ENCODE measurements around the gene LRRC34. TPM values are rescaled to one million over a fixed set of nuclear protein-coding genes. Genes with fewer than 3 reads are reported as not detected.

The LRRC34 gene
- total RNA-seq, 2 donors from 2014 or later, result 3.4 TPM; not detected in 1

DNA sequence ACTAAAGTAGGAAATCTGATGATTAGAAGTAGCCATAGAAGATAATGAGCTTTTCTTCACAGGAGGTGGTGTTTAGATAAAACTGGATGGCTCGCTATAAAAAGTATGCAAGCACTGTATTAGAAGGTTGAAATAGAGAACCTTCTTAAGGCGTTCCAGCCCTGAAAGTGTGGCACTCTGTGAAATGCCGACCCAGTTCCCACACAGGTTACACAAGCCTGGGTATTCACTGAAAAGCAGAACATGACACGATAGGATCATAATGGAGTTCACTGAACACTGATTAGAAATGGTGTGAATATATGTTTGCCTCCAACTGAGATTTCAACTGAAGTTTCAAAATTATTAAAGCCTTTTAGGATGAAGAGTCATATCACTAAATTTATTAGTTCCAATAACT lies 15.0 kb upstream of the LRRC34 start:
- Histone ChIP-seq H3K9me3 (no peaks in the 10 kb centered on the region), H3K27ac (no peak overlapping the region), H3K4me1 (no peaks in the 10 kb centered on the region), H3K4me3 (no peak overlapping the region), H3K36me3 (replicated peaks in 1 of 2; ENCODE audit: insufficient read depth in 1 of 2, low read depth in 2 of 2) (no peaks in the 10 kb centered on the region), H3K27me3 (no peaks in the 10 kb centered on the region)
- WGBS, 2 donors, result 83 to 85% methylated on average over 4 of the region's 4 CpGs
- no peak for ATAC-seq
- intact Hi-C loops (cut with DNase I), result no loop called here
- no peak for TF ChIP-seq POLR2A (IDR thresholded peaks at IDR 0.05)
- no peak for DNase-seq

- ATAC-seq (no peak), DNase-seq (no peak)
- intact Hi-C loops (cut with DNase I), result no loop called here
- 77 to 78% methylated on average over 3 of the region's 3 CpGs for WGBS, 2 donors
- Histone ChIP-seq H3K4me3 (no peak overlapping the region), H3K9me3 (no peaks in the 10 kb centered on the region), H3K4me1 (no peaks in the 10 kb centered on the region), H3K27me3 (no peaks in the 10 kb centered on the region), H3K36me3 (replicated peaks in 1 of 2; ENCODE audit: insufficient read depth in 1 of 2, low read depth in 2 of 2) (no peaks in the 10 kb centered on the region), H3K27ac (no peak overlapping the region)
- TF ChIP-seq POLR2A (IDR thresholded peaks at IDR 0.05), result no peak
- TF ChIP-seq CTCF (IDR thresholded peaks at IDR 0.05), result no peak
Measured at GRCh38 chr3:169825316-169825715, 12.6 kb upstream of the LRRC34 start.

DNA sequence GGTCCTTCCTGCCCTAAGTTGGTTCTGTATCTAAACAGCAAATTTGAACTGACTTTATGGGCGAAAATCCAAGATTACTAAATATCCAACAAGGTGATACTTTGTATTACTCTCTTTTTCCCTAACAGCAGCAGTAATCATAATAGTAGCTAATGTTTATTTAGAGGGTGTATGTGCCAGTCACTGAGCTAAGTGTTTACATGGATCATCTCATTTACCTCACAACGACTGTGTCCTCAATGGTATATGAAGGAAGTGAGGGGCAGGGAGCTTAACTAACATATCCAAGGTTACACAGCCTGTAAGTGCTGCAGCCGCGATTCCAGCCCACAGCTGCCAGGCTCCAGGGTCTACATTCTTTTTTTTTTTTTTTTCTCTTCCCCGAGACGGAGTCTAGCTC lies 10.3 kb upstream of the LRRC34 start:
- Histone ChIP-seq H3K4me3 (no peak overlapping the region), H3K9me3 (no peaks in the 10 kb centered on the region), H3K27ac (no peak overlapping the region), H3K27me3 (no peaks in the 10 kb centered on the region), H3K4me1 (no peaks in the 10 kb centered on the region), H3K36me3 (replicated peaks in 1 of 2; ENCODE audit: insufficient read depth in 1 of 2, low read depth in 2 of 2) (no peaks in the 10 kb centered on the region)
- 43 to 44% methylated on average over 6 of the region's 6 CpGs for WGBS, 2 donors
- intact Hi-C loops (cut with DNase I), result no loop called here
- TF ChIP-seq POLR2A (IDR thresholded peaks at IDR 0.05) (no peak), CTCF (IDR thresholded peaks at IDR 0.05) (no peak)
- ATAC-seq, result no peak
- DNase-seq, result no peak

DNA sequence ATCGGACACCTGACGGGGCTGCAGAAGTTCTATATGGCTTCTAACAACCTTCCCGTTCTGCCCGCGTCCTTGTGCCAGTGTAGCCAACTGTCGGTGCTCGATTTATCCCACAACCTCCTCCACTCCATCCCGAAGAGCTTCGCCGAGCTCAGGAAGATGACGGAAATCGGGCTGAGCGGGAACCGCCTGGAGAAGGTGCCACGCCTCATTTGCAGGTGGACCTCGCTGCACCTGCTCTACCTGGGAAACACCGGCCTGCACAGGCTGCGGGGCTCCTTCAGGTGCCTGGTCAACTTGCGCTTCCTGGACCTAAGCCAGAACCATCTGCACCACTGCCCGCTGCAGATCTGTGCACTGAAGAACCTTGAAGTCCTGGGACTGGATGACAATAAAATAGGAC lies 9.8 kb upstream of the LRRC34 start:
- 84 to 88% methylated on average over 18 to 20 of the region's 20 CpGs for WGBS, 2 donors
- Histone ChIP-seq H3K36me3 (replicated peaks in 1 of 2; ENCODE audit: insufficient read depth in 1 of 2, low read depth in 2 of 2) (no peaks in the 10 kb centered on the region), H3K27me3 (no peaks in the 10 kb centered on the region), H3K27ac (no peak overlapping the region), H3K4me1 (no peaks in the 10 kb centered on the region), H3K9me3 (no peaks in the 10 kb centered on the region), H3K4me3 (no peak overlapping the region)
- intact Hi-C loops (cut with DNase I), result no loop called here
- DNase-seq, result no peak
- TF ChIP-seq POLR2A (IDR thresholded peaks at IDR 0.05) (no peak), CTCF (IDR thresholded peaks at IDR 0.05) (no peak)
- no peak for ATAC-seq

DNA sequence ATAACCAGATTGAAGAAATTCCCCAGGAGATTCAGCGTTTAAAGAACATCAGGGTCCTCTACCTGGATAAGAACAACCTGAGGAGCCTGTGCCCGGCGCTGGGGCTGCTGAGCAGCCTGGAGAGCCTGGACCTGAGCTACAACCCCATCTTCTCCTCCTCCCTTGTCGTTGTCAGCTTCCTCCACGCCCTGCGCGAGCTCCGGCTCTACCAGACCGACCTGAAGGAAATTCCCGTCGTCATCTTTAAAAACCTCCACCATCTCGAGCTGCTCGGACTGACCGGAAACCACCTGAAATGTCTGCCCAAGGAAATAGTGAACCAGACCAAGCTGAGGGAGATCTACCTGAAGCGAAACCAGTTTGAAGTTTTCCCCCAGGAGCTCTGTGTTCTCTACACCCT lies 9.4 kb upstream of the LRRC34 start:
- no peaks in the 10 kb centered on the region for H3K4me1 ChIP-seq
- no peak overlapping the region for H3K4me3 ChIP-seq
- ATAC-seq, result no peak
- H3K36me3 ChIP-seq (replicated peaks in 1 of 2; ENCODE audit: insufficient read depth in 1 of 2, low read depth in 2 of 2), result no peaks in the 10 kb centered on the region
- no peak for TF ChIP-seq POLR2A (IDR thresholded peaks at IDR 0.05)
- no peak for TF ChIP-seq CTCF (IDR thresholded peaks at IDR 0.05)
- DNase-seq, result no peak
- intact Hi-C loops (cut with DNase I), result no loop called here
- no peaks in the 10 kb centered on the region for H3K9me3 ChIP-seq
- 86 to 93% methylated on average over 15 of the region's 15 CpGs for WGBS, 2 donors
- no peak overlapping the region for H3K27ac ChIP-seq
- H3K27me3 ChIP-seq, result no peaks in the 10 kb centered on the region

Data from body of pancreas (tissue), 4 donors.